ENCODE results near the gene PADI2.
"Not testable (repeated sequence)": the region's sequence is repeated elsewhere in the genome, so short reads cannot be mapped to it uniquely, and the experiment has no call there.

PADI2 gene

DNA sequence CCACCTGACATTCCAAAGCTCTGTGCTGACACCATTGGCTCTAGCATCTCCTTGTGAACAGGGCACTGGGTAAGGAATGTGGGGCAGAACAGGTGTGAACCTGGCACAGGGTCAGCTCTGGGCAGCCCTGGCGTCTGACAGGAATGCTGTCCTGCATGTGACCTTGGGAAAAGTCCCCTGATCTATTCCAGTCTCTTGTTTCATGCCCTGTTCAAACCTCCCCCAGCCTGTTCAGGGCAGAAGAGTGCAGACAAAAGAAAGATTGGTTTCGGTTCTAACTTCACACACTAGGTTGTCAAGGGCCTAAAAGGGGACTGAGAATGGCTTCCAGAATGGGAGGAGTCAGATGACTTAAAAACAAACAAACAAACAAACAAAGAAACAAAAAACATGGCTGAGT, 37.8 kb downstream of the PADI2 start:
- no peak for DNase-seq (ENCODE audit: low spot score)

DNA sequence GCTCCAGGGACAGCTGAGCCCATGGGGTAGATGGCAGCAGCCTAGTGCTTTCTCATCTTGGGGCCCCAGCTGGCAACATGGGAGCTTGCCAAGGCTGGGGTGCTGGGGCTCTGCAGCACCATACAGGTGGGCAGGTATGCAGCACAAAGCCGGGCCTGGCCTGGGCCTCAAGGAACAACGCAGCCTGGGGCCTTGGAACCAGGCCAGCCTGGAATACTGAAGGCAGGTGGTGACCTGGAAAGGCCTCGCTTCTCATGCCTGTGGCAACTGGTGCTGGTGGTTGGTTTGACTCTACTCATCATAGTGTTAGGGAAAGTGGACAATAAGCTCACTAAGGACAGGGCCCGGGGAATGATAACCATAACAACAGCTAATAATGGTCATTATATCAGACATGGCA, 38.4 kb downstream of the PADI2 start:
- no peak for DNase-seq (ENCODE audit: low spot score)

DNA sequence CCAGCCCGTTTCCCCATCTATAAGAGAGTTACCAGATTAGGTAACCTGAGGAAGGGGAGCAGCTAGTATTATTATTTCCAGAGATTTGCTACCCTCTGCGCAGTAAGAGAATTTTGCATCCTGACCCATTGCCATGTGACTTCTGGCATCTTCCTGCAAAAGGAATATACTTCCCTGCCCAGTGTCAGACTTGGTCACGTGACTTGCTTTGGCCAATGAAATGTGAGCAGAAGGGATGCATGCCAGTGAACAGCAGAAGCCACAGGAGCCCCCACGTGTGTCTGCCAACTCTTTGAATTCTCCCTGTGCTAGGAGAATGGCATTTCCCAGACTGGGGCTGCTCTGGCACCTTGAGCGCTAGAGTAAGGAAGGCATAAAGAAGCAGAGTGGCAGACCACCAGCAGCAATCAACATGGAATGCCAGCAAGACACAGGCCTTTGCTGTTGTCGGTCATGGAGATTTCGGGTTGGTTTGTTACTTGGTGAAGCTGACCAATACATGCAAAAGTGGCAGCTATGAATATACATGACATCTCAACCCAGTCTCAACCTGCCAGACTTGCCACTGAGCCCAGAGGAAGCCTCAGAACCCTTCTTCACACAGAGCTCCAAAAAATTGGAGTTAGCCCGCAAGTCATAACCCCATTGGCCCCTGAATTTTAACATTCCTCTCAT, 39.0 kb downstream of the PADI2 start:
- no peak for DNase-seq (ENCODE audit: low spot score)

DNA sequence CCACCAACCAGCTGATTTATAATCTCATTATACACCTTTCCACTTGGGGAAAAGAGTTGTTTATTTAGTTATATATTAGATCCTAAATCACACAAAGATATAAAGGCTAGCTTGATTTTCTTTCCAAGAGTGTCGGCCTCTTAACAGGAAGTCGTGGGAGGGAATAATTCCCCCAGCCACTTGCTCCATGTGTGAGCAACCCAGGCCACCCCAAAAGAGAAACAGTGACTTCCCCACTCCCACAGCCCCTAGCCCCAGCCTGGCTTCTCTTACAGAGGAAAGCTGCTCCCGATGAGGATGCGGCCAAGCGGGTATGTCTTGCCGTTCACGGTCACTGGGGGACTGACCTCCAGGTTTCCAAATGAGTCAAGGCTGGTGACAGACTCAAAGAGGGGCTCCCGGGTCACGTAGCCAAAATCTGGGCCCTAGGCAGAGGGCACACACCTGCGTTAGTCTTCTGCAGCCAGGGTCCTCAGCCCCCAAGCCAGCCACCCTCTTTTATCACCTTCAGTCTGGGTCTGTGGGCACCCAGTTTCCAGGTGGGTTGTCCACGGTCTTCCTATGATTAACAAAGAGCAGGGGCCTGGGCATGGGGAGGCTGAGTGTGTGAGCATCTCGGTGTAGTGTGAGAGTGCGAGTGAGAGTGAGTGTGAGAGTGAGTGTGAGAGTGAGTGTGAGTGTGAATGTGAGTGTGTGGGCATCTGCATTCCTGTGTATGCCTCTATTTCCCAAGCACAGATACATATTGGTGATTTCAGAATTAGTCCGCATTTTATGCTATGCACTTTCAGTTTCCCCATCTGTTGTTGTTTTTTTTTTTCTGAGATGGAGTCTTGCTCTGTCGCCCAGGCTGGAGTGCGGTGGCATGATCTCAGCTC, 40.0 kb downstream of the PADI2 start:
- no peak for DNase-seq (ENCODE audit: low spot score)

GRCh38 chr1:17075470-17076255, 43.6 kb downstream of the PADI2 start:
- DNase-seq (ENCODE audit: low spot score) = no peak

DNA sequence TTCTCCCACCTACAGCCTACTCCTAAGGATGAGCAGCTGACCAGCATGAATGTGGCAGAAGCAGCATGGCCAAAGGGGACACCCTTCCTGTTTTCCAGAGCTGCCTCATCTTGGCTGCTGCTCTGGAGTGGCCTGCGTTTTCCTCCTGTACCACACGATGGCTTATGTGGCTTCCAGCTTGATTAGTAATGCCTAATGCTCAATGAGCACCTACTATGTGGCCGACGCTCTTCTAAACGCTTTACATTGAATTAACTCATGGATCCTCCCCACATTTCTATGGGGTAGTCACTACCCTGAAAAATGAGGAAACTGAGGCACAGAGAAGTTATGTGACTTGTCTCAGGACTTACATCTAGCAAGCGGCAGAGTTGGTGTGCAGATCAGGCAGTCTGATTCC, 47.5 kb downstream of the PADI2 start:
- DNase-seq (ENCODE audit: low spot score) = no peak

DNA sequence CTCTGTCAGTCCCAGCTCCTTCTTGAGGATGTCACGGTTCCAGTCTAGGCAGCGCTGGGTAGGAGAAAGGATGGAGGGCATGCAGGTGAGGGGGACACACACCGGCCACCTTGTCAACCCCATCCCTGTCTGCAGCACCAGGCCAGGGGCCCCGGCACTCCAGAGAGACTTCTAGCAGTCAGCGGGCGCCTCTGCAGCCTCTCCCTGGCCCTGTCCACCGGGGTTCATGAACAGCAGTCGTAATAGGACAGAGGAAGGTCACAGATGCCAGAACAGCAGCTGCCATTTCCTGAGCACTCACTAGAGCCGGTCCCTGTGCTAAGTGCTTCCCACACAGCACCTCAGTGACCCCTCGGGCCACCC, 49.1 kb downstream of the PADI2 start:
- DNase-seq (ENCODE audit: low spot score) = no peak

DNA sequence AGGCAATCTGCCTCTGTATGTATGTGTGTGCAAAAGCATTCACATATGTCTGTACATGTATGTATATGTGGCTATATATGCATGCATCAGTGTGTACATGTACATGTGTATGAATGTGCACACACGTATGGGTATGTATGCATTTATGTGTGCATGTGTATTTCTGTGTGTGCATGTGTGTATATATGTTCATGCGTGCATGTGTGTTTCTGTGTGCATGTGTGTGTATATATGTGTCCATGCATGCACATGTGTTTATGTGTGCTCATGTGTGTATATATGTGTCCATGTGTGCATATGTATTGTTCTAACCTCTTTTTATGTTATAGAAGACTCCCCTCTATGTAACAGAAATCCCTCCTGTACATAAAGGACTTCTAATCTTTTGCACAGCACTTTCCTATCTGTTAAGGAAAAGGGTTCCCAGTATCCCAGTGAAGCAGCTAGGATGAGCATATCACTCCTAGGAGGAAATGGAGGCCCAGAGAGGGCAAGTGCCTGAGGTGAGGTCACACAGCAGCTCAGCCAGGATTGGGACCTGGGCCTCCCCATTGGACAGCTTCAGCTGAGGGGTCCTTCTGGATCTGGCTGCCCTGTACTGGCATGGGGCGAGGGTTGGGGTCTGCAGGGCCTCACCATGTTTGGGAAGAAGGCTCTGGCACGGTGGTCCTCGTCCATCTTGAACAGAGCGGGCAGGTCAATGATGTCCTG, 49.6 kb downstream of the PADI2 start:
- DNase-seq (ENCODE audit: low spot score) = no peak

GRCh38 chr1:17068789-17069188, 50.5 kb downstream of the PADI2 start:
- DNase-seq (ENCODE audit: low spot score) = no peak

GRCh38 chr1:17067465-17068240, 51.6 kb downstream of the PADI2 start:
- peak; percentile 36 for DNase-seq (ENCODE audit: low spot score)

DNA sequence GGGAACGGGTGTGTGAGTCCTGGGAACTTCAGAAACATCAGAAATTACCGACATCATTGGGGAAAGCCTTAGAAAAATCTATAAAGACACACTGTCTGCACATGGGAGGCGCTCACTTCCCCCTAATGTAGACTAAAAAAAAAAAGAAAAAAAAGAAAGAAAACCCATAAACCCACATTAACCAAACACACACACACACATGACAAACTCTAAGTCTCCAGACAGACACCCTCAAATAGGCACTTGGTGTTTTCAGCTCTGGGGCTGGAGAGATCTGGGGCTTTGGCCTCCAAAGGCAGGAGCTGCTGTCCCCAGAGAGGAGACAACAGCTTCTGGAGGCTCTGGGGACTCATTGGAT, 52.2 kb downstream of the PADI2 start:
- no peak for DNase-seq (ENCODE audit: low spot score)

DNA sequence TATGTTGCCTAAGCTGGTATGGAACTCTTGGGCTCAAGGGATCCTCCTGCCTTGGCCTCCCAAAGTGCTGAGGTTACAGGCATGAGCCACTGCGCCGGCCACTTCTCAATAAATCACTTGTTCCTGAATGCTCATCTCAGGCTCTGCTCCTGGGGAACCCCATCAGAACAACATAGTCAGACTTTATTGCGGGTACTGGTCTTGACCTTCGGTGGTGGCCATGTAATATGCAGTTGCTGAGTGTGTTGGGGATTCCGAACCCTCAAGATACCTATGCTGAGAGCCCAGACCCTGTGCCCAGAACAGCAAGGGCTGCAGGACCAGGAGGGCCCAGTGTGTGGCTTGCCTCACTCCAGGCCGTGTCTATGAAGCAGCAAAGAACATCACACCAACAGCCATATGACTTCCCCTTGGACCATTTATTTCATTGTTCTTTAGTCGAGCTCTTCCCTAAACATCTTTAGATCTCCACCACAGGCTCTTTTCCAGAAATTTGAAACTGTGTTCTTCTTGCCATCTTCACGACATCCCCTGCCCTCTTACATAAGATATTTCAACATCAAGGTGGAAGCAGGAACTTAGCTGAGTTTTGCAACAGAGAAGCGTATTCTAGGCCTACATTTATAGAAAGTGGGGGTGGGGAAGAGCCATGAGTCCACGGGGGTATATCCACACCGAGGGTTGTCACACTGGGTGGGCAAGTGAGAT, 52.7 kb downstream of the PADI2 start:
- peak; percentile 77 for DNase-seq (ENCODE audit: low spot score)

- no peak for DNase-seq (ENCODE audit: low spot score)
Measured at GRCh38 chr1:17065666-17066065, 53.6 kb downstream of the PADI2 start.

- DNase-seq (ENCODE audit: low spot score) = not testable (repeated sequence)
Measured at GRCh38 chr1:17062751-17063150, 56.5 kb downstream of the PADI2 start.

- DNase-seq (ENCODE audit: low spot score) = no peak
Measured at GRCh38 chr1:17061892-17062291, 57.4 kb downstream of the PADI2 start.

- no peak for DNase-seq (ENCODE audit: low spot score)
Measured at GRCh38 chr1:17061486-17061885, 57.8 kb downstream of the PADI2 start.

DNA sequence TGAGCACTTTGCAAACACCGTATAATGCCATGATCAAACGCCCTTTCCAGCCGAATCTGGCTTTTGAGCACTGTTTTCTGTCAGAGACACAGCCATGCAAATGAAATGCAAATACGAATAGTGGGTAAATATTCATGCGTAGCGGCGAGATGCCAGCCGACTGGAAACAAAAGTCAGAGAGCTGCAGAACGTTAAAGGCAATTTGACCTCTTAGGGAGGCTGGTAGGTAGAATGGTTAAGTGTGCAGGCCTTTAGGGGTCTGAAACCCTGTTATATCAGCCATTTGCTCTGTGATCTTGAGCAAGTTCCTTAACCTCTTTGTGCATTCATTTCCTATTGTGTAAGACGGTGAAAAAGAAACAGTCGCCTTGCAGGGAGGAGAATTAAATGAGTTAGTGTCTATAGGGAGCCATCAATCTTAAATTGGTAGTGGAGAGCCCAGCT, 58.9 kb downstream of the PADI2 start:
- DNase-seq (ENCODE audit: low spot score) = no peak

GRCh38 chr1:17059391-17060305, 59.6 kb downstream of the PADI2 start:
- DNase-seq (ENCODE audit: low spot score) = peak; percentile 89

GRCh38 chr1:17056551-17056950, 62.7 kb downstream of the PADI2 start:
- no peak for DNase-seq (ENCODE audit: low spot score)

DNA sequence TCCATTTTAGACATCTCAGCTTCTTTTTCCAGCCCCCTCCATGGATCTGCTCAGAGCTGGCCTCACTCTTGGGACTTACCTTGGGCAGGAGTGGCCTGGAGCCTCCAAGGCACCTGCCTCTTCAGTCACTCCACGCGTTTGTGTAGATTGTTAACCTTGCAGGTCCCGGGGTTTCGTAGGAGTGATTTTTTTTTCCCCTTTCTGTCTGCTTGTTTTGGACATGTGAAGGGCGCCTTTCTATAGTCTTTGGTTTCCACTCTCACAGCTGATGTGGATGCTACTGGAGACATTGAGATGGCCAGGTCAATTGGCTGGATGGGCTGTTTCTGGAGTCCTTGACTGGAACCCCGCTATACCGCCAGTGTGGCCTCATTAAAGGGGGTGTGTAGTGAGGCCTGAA, 63.5 kb downstream of the PADI2 start:
- DNase-seq (ENCODE audit: low spot score) = no peak
